Measurements from ENCODE around the gene NABP2. TPM values are rescaled to one million over a fixed set of nuclear protein-coding genes. Genes with fewer than 3 reads are reported as not detected.
A peak's percentile ranks its signal among the peaks of the same experiment; 100 is the strongest.

The NABP2 gene
- total and polyA plus RNA-seq, 2 experiments from 2014 or later: 25.5 to 27.8 TPM

- TF ChIP-seq CTCF (conservative IDR thresholded peaks at IDR 0.05; ENCODE audit: low read depth in 2 of 2): no peak
- TF ChIP-seq POLR2AphosphoS5 (IDR thresholded peaks at IDR 0.05; ENCODE audit: low read depth): no peak
- no peak for TF ChIP-seq ZNF114 (CRISPR knock-in tag; IDR thresholded peaks at IDR 0.05)
- no peak for TF ChIP-seq EZH2phosphoT487 (IDR thresholded peaks at IDR 0.05; ENCODE audit: unreplicated experiment)
- TF ChIP-seq ZNF331 (CRISPR knock-in tag; IDR thresholded peaks at IDR 0.05; ENCODE audit: low read depth): no peak
- no peak for TF ChIP-seq ETS1 (IDR thresholded peaks at IDR 0.05)
- no peak for TF ChIP-seq CREB1 (CRISPR knock-in tag; IDR thresholded peaks at IDR 0.05; ENCODE audit: low read depth)
- no peak for TF ChIP-seq EZH2 (IDR thresholded peaks at IDR 0.05; ENCODE audit: low read depth, unreplicated experiment)
- TF ChIP-seq JUNB (IDR thresholded peaks at IDR 0.05; ENCODE audit: unreplicated experiment): no peak
- no peak for TF ChIP-seq NANOG (IDR thresholded peaks at IDR 0.05; ENCODE audit: borderline replicate concordance)
Observed at GRCh38 chr12:56223571-56224101, 506 bp upstream of the NABP2 start (continued).

GRCh38 chr12:56224954-56225353 is 812 bp downstream of the NABP2 start:
- H3K36me3 ChIP-seq (ENCODE audit: insufficient read depth): no peaks in the 10 kb centered on the region
- H3K4me3 ChIP-seq: peak overlapping the region; percentile 68
- Mint-ChIP-seq H3K27me3 (ENCODE audit: insufficient read depth, low read depth, poor library complexity) (peaks cover 5% of the 10 kb centered on the region), H3K9me3 (no peaks in the 10 kb centered on the region), H3K4me1 (peaks cover 35% of the 10 kb centered on the region), H3K36me3 (ENCODE audit: low read depth) (peaks cover 12% of the 10 kb centered on the region; the same call in 2 of the 3 replicates), H3K4me3 (peak overlapping the region; percentile 93), H3K27ac (no peak overlapping the region)
- H3K9me2 ChIP-seq (ENCODE audit: insufficient read depth): no peaks in the 10 kb centered on the region
- H3K4me2 ChIP-seq: peak overlapping the region; percentile 93
- no peaks in the 10 kb centered on the region for H3K27me3 ChIP-seq (ENCODE audit: insufficient read depth)
- peak overlapping the region; percentile 86; the same call in 1 of the 2 replicates for H2AFZ ChIP-seq
- no peak for DNase-seq (ENCODE audit: low spot score)
- no peak for TF ChIP-seq EZH2phosphoT487 (IDR thresholded peaks at IDR 0.05; ENCODE audit: unreplicated experiment)
- no peak for TF ChIP-seq ZNF331 (CRISPR knock-in tag; IDR thresholded peaks at IDR 0.05; ENCODE audit: low read depth)
- TF ChIP-seq CREB1 (CRISPR knock-in tag; IDR thresholded peaks at IDR 0.05; ENCODE audit: low read depth): no peak
- TF ChIP-seq CTCF (conservative IDR thresholded peaks at IDR 0.05; ENCODE audit: low read depth in 2 of 2): no peak
- TF ChIP-seq JUNB (IDR thresholded peaks at IDR 0.05; ENCODE audit: unreplicated experiment): no peak
- peak; percentile 71 for TF ChIP-seq REST (IDR thresholded peaks at IDR 0.05; ENCODE audit: unreplicated experiment)
- TF ChIP-seq STAT1 (IDR thresholded peaks at IDR 0.05; ENCODE audit: unreplicated experiment): no peak
- TF ChIP-seq EZH2 (IDR thresholded peaks at IDR 0.05; ENCODE audit: low read depth, unreplicated experiment): no peak
- ATAC-seq: no peak
- peaks cover 20% of the 10 kb centered on the region; the same call in 1 of the 2 replicates for H3F3A ChIP-seq (replicated peaks; ENCODE audit: low read depth)
- H3K79me2 ChIP-seq (replicated peaks; ENCODE audit: insufficient read depth): peaks cover 13% of the 10 kb centered on the region
- H4K20me1 ChIP-seq (replicated peaks; ENCODE audit: insufficient read depth): no peaks in the 10 kb centered on the region
- H3K4me1 ChIP-seq (ENCODE audit: insufficient read depth): peaks cover 30% of the 10 kb centered on the region
- no peak overlapping the region for H3K27ac ChIP-seq (ENCODE audit: low read depth)
